ENCODE data around the gene ARHGEF10L.
A peak's percentile ranks its signal among the peaks of the same experiment; 100 is the strongest.

The ARHGEF10L gene

GRCh38 chr1:17637055-17637454 is 97.6 kb downstream of the ARHGEF10L start:
- Histone ChIP-seq H3K27ac (peak overlapping the region; percentile 56 to 95), H3K4me3 (no peak overlapping the region)
- DNase-seq (ENCODE audit: low spot score): no peak
- no peak for TF ChIP-seq CTCF (IDR thresholded peaks at IDR 0.05)

DNA sequence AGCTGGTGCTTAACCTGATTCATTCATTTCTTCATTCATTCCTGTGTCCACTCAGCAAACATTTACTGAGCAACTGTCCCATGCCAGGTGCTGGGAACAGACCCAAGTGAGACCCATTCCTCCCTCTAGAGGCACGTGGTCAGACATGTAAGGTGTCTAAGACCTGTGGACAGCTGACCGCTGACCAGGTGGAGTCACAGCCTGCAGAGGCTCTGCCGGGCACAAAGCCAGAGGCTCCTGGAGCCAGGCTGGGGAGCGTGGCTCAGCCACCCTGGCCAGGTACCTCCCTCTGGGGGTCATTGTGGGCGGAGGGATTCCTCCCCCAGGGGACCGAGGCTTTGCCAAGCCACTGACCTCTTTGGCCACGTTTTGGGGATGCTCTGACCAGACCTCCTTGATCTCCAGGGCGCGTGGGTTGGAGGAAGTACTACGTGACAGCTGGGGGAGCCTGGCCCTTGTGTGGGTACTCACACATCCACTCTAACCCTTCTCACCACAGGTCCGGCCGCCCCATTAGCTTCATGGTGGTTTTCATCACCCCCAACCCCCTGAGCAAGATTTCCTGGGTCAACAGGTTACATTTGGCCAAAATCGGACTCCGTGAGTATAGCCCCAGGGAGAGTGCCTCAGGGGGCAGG is 100.3 kb downstream of the ARHGEF10L start:
- H3K4me3 ChIP-seq: no peak overlapping the region
- DNase-seq (ENCODE audit: low spot score): no peak
- TF ChIP-seq CTCF (IDR thresholded peaks at IDR 0.05): no peak
- H3K27ac ChIP-seq: peak overlapping the region; percentile 43 to 83

DNA sequence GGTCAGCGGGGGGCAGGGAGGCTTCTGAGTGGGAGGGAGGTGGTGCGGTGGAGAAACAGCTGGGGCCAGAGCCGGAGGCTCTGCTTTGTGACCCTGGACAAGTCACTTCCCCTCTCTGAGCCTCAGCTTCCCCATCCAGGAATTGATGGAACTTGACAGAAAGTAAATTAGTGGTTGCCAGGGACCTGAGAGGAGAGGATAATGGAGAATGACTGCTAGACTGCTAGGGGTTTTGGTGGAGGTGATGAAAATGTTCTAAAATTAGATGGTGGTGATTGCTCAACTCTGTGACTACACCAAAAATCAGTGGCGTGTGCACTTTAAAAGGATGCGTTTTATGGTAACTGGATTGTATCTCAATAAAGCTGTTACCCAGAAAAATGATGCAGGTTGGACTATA is 100.9 kb downstream of the ARHGEF10L start:
- Histone ChIP-seq H3K4me3 (no peak overlapping the region), H3K27ac (peak overlapping the region; percentile 43 to 83)
- DNase-seq (ENCODE audit: low spot score): no peak
- TF ChIP-seq CTCF (IDR thresholded peaks at IDR 0.05): no peak

- H3K27ac ChIP-seq: peak overlapping the region; percentile 43 to 83
- DNase-seq (ENCODE audit: low spot score): no peak
- H3K4me3 ChIP-seq: no peak overlapping the region
- TF ChIP-seq CTCF (IDR thresholded peaks at IDR 0.05): no peak
Observed at GRCh38 chr1:17640975-17641374, 101.5 kb downstream of the ARHGEF10L start.

- Histone ChIP-seq H3K4me3 (no peak overlapping the region), H3K27ac (peak overlapping the region; percentile 45 to 75)
- no peak for DNase-seq (ENCODE audit: low spot score)
- no peak for TF ChIP-seq CTCF (IDR thresholded peaks at IDR 0.05)
Observed at GRCh38 chr1:17642169-17642568, 102.7 kb downstream of the ARHGEF10L start.

DNA sequence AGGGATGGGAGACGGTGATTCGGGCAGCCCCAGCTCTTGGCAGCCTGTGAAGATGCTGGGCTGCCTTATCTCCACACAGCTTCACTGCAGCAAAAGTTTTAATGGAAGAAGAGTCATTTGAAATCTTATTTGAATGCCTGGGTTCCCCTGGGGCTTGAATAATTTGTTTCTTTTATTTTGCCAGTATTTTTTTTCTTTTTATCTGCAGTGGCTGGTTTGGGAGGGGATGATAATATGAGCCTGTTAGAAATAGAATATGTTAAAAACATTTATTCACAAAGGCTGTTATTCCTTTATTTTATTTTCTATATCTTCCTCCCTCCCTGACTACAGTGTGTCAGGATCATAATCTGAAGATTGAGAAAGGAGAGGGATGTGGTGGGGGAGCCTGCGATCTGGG is 103.4 kb downstream of the ARHGEF10L start:
- no peak for TF ChIP-seq CTCF (IDR thresholded peaks at IDR 0.05)
- Histone ChIP-seq H3K4me3 (no peak overlapping the region), H3K27ac (peak overlapping the region; percentile 45 to 95)
- DNase-seq (ENCODE audit: low spot score): no peak

Measured in coronary artery (tissue), 2 donors.